ENCODE data around the gene SLC6A9.

Gene SLC6A9

DNA sequence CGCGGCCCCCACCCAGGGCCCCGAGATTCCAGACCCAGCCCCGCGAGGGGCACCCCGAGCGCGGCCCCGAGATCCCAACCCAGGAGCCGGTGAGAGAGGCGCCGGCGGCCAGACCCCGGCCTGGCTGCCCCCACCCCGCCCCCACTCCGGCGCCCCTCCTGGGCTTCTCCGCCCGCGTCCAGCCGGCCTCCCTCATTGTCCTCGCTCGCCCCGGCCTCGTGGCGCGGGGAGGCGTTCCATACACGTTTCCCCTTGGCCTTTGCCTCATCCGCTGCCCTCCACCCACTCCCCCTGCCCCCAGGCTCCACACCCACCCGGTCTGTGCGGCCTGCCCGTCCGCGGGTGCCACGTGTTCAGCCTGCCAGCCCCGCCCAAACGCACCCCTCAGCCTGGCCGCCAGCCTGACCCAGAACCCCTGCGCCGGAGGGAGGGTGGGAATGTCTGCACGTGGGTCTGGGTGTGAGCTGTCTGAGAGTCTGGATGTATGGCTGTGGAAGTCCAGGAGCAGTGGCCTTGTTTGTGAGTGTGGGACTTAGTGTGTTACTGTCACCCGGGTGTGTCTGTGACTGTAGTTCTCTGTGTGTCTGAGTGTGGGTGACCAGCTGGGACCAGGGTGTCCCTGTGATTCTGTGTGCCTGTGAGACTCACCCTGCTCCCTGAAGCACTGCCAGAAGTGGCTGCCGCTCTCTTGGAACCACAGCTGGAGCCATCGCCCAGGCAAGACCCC, 51.6 kb downstream of the SLC6A9 start:
- peak overlapping the region in 1 of 2 experiments; percentile 17 for H2BK12ac ChIP-seq (ENCODE audit: low read length in 2 of 2)
- H3K18ac ChIP-seq (ENCODE audit: low read depth in 1 of 2, low read length in 2 of 2): peak overlapping the region; percentile 48 to 86
- H4K91ac ChIP-seq (ENCODE audit: low read length): peak overlapping the region; percentile 31
- H3K4me2 ChIP-seq (ENCODE audit: low read length, poor library complexity, severe bottlenecking): peak overlapping the region; percentile 77
- peak; percentile 58 for DNase-seq
- no peak overlapping the region for H2AFZ ChIP-seq (ENCODE audit: low read depth, low read length)
- H3K9me3 ChIP-seq (ENCODE audit: control insufficient read depth, low read length): no peaks in the 10 kb centered on the region
- H3K4me1 ChIP-seq (ENCODE audit: control insufficient read depth, insufficient read depth, low read depth, low read length): peaks cover 52% of the 10 kb centered on the region
- peak overlapping the region; percentile 73 to 85 for H3K4me3 ChIP-seq (ENCODE audit: insufficient read depth in 1 of 2, low read depth in 1 of 2, low read length in 2 of 2)
- no peak overlapping the region for H4K8ac ChIP-seq (ENCODE audit: low read length)
- no peak overlapping the region for H2BK5ac ChIP-seq (ENCODE audit: low read depth, low read length, poor library complexity, severe bottlenecking)
- no peak overlapping the region for H2BK15ac ChIP-seq (ENCODE audit: low read depth, poor library complexity, severe bottlenecking)
- H3K9ac ChIP-seq (ENCODE audit: low read length): peak overlapping the region; percentile 85
- H3K23ac ChIP-seq (ENCODE audit: low read length in 2 of 2): no peak overlapping the region
- H3K79me1 ChIP-seq (replicated peaks; ENCODE audit: low read length, poor library complexity, severe bottlenecking): peaks cover 49% of the 10 kb centered on the region
- H3K27ac ChIP-seq (ENCODE audit: low read length, poor library complexity, severe bottlenecking): no peak overlapping the region
- H2BK120ac ChIP-seq (ENCODE audit: low read depth, low read length): peak overlapping the region; percentile 71
- H2AK5ac ChIP-seq (ENCODE audit: low read length, severe bottlenecking): no peak overlapping the region
- 4% methylated on average over 45 of the region's 45 CpGs for WGBS
- peak overlapping the region in 1 of 2 experiments; percentile 86 for H3K14ac ChIP-seq (ENCODE audit: low read length in 2 of 2)
- peak overlapping the region in 1 of 2 experiments; percentile 71 for H3K4ac ChIP-seq (ENCODE audit: low read depth in 1 of 2, low read length in 2 of 2)
- H3K36me3 ChIP-seq (ENCODE audit: control insufficient read depth in 1 of 2, insufficient read depth in 2 of 2, low read depth in 1 of 2, low read length in 2 of 2): peaks cover 39 to 65% of the 10 kb centered on the region in 2 experiments
- no peaks in the 10 kb centered on the region for H3K27me3 ChIP-seq (ENCODE audit: control insufficient read depth in 1 of 2, insufficient read depth in 1 of 2, low read length in 2 of 2)

GRCh38 chr1:43979261-43979527, 52.1 kb downstream of the SLC6A9 start:
- H4K91ac ChIP-seq (ENCODE audit: low read length): no peak overlapping the region
- peak overlapping the region; percentile 77 for H3K4me2 ChIP-seq (ENCODE audit: low read length, poor library complexity, severe bottlenecking)
- H3K4me3 ChIP-seq (ENCODE audit: insufficient read depth in 1 of 2, low read depth in 1 of 2, low read length in 2 of 2): peak overlapping the region; percentile 73 to 85
- H2BK15ac ChIP-seq (ENCODE audit: low read depth, poor library complexity, severe bottlenecking): no peak overlapping the region
- peaks cover 44% of the 10 kb centered on the region for H3K79me1 ChIP-seq (replicated peaks; ENCODE audit: low read length, poor library complexity, severe bottlenecking)
- peak overlapping the region in 1 of 2 experiments; percentile 52 for H3K4ac ChIP-seq (ENCODE audit: low read depth in 1 of 2, low read length in 2 of 2)
- H3K9me3 ChIP-seq (ENCODE audit: control insufficient read depth, low read length): no peaks in the 10 kb centered on the region
- no peak overlapping the region for H4K8ac ChIP-seq (ENCODE audit: low read length)
- no peak overlapping the region for H3K14ac ChIP-seq (ENCODE audit: low read length in 2 of 2)
- 0% methylated on average over 5 of the region's 45 CpGs for WGBS
- peaks cover 35 to 60% of the 10 kb centered on the region in 2 experiments for H3K36me3 ChIP-seq (ENCODE audit: control insufficient read depth in 1 of 2, insufficient read depth in 2 of 2, low read depth in 1 of 2, low read length in 2 of 2)
- H3K27me3 ChIP-seq (ENCODE audit: control insufficient read depth in 1 of 2, insufficient read depth in 1 of 2, low read length in 2 of 2): no peaks in the 10 kb centered on the region
- H3K4me1 ChIP-seq (ENCODE audit: control insufficient read depth, insufficient read depth, low read depth, low read length): peaks cover 55% of the 10 kb centered on the region
- H2AK5ac ChIP-seq (ENCODE audit: low read length, severe bottlenecking): no peak overlapping the region
- no peak overlapping the region for H3K27ac ChIP-seq (ENCODE audit: low read length, poor library complexity, severe bottlenecking)
- no peak overlapping the region for H3K23ac ChIP-seq (ENCODE audit: low read length in 2 of 2)
- peak overlapping the region; percentile 85 for H3K9ac ChIP-seq (ENCODE audit: low read length)
- no peak overlapping the region for H3K18ac ChIP-seq (ENCODE audit: low read depth in 1 of 2, low read length in 2 of 2)
- H2BK12ac ChIP-seq (ENCODE audit: low read length in 2 of 2): no peak overlapping the region
- no peak overlapping the region for H2AFZ ChIP-seq (ENCODE audit: low read depth, low read length)
- no peak for DNase-seq
- peak overlapping the region; percentile 71 for H2BK120ac ChIP-seq (ENCODE audit: low read depth, low read length)
- no peak overlapping the region for H2BK5ac ChIP-seq (ENCODE audit: low read depth, low read length, poor library complexity, severe bottlenecking)

DNA sequence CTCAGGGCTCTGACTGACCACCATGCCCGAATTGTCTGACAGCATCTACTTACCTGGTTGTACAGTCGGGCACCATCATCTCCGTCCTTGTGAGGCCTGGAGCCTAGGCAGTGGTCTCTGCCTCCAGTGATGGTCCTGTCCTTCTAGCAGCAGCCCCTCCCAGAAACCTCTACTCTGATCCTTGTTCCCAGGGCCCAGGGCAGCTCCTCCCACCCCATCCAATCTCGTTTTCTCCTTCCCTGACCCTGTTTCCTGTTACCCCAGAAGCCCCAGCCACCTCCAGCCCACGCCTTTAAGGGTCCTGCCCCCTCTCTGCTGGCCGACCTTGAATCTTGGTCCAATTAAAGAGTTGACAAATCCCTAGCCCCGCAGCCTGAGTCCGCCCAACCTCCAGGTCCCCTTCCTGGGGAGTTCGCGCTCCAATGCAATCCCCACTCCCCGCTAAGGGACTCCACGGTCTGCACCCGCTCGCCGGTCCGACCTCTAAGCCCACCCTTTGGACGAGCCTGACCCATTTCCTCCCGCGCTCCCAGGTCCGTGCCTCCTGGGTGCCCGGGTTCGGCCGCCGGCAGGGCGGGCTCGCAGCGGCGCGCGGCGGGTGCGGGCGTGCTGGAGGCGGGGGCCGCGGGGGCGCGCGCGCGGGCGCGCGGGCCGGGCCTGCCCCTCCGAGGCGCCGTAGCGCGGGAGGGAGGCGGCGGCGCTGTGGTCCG, 52.6 kb downstream of the SLC6A9 start, which contains the start of gene B4GALT2:
TSS of gene B4GALT2 (plus strand) at position 660 of the 710 bp plus-strand sequence. CDS start 1,951 bp downstream, outside the sequence.
- Histone ChIP-seq H4K91ac (ENCODE audit: low read length) (peak within 1 kb of the TSS; percentile 31), H2AFZ (ENCODE audit: low read depth, low read length) (peak within 1 kb of the TSS; percentile 16), H3K9ac (ENCODE audit: low read length) (peak within 1 kb of the TSS; percentile 86), H3K4me2 (ENCODE audit: low read length, poor library complexity, severe bottlenecking) (peak within 1 kb of the TSS; percentile 81), H4K8ac (ENCODE audit: low read length) (peak within 1 kb of the TSS; percentile 50), H3K23ac (ENCODE audit: low read length in 2 of 2) (peak within 1 kb of the TSS in 1 of 2 experiments; percentile 19), H3K79me1 (replicated peaks; ENCODE audit: low read length, poor library complexity, severe bottlenecking) (peaks cover 44% of the 10 kb centered on the region), H3K18ac (ENCODE audit: low read depth in 1 of 2, low read length in 2 of 2) (peak within 1 kb of the TSS; percentile 48 to 86), H3K27me3 (ENCODE audit: control insufficient read depth in 1 of 2, insufficient read depth in 1 of 2, low read length in 2 of 2) (no peaks in the 10 kb centered on the region), H2BK120ac (ENCODE audit: low read depth, low read length) (peak within 1 kb of the TSS; percentile 71), H3K14ac (ENCODE audit: low read length in 2 of 2) (peak within 1 kb of the TSS in 1 of 2 experiments; percentile 86), H2BK5ac (ENCODE audit: low read depth, low read length, poor library complexity, severe bottlenecking) (no peak within 1 kb of the TSS), H3K4me1 (ENCODE audit: control insufficient read depth, insufficient read depth, low read depth, low read length) (peaks cover 57% of the 10 kb centered on the region), H2BK15ac (ENCODE audit: low read depth, poor library complexity, severe bottlenecking) (peak within 1 kb of the TSS; percentile 29), H3K9me3 (ENCODE audit: control insufficient read depth, low read length) (no peaks in the 10 kb centered on the region), H2AK5ac (ENCODE audit: low read length, severe bottlenecking) (no peak within 1 kb of the TSS), H3K27ac (ENCODE audit: low read length, poor library complexity, severe bottlenecking) (no peak within 1 kb of the TSS), H2BK12ac (ENCODE audit: low read length in 2 of 2) (peak within 1 kb of the TSS in 1 of 2 experiments; percentile 17), H3K4me3 (ENCODE audit: insufficient read depth in 1 of 2, low read depth in 1 of 2, low read length in 2 of 2) (peak within 1 kb of the TSS; percentile 73 to 85), H3K4ac (ENCODE audit: low read depth in 1 of 2, low read length in 2 of 2) (peak within 1 kb of the TSS; percentile 18 to 71), H3K36me3 (ENCODE audit: control insufficient read depth in 1 of 2, insufficient read depth in 2 of 2, low read depth in 1 of 2, low read length in 2 of 2) (peaks cover 33 to 55% of the 10 kb centered on the region in 2 experiments)
- no peak for DNase-seq
- WGBS: 11% methylated on average over 22 of the region's 54 CpGs

GRCh38 chr1:43978264-43978550, 53.1 kb downstream of the SLC6A9 start:
- Histone ChIP-seq H3K9ac (ENCODE audit: low read length) (peak overlapping the region; percentile 86), H4K8ac (ENCODE audit: low read length) (no peak overlapping the region), H3K4me1 (ENCODE audit: control insufficient read depth, insufficient read depth, low read depth, low read length) (peaks cover 57% of the 10 kb centered on the region), H3K23ac (ENCODE audit: low read length in 2 of 2) (no peak overlapping the region), H2BK5ac (ENCODE audit: low read depth, low read length, poor library complexity, severe bottlenecking) (no peak overlapping the region), H2AFZ (ENCODE audit: low read depth, low read length) (no peak overlapping the region), H2AK5ac (ENCODE audit: low read length, severe bottlenecking) (no peak overlapping the region), H3K27me3 (ENCODE audit: control insufficient read depth in 1 of 2, insufficient read depth in 1 of 2, low read length in 2 of 2) (no peaks in the 10 kb centered on the region), H3K36me3 (ENCODE audit: control insufficient read depth in 1 of 2, insufficient read depth in 2 of 2, low read depth in 1 of 2, low read length in 2 of 2) (peaks cover 38 to 50% of the 10 kb centered on the region in 2 experiments), H3K4me3 (ENCODE audit: insufficient read depth in 1 of 2, low read depth in 1 of 2, low read length in 2 of 2) (peak overlapping the region; percentile 15 to 81), H3K79me1 (replicated peaks; ENCODE audit: low read length, poor library complexity, severe bottlenecking) (peaks cover 43% of the 10 kb centered on the region), H2BK12ac (ENCODE audit: low read length in 2 of 2) (no peak overlapping the region), H3K4me2 (ENCODE audit: low read length, poor library complexity, severe bottlenecking) (no peak overlapping the region), H3K18ac (ENCODE audit: low read depth in 1 of 2, low read length in 2 of 2) (no peak overlapping the region), H2BK120ac (ENCODE audit: low read depth, low read length) (no peak overlapping the region), H2BK15ac (ENCODE audit: low read depth, poor library complexity, severe bottlenecking) (no peak overlapping the region), H3K4ac (ENCODE audit: low read depth in 1 of 2, low read length in 2 of 2) (no peak overlapping the region), H3K27ac (ENCODE audit: low read length, poor library complexity, severe bottlenecking) (no peak overlapping the region), H4K91ac (ENCODE audit: low read length) (no peak overlapping the region), H3K14ac (ENCODE audit: low read length in 2 of 2) (no peak overlapping the region), H3K9me3 (ENCODE audit: control insufficient read depth, low read length) (no peaks in the 10 kb centered on the region)
- no peak for DNase-seq
- 78% methylated on average over 5 of the region's 5 CpGs for WGBS

Measured in mesenchymal stem cell (in vitro differentiated cells and primary cell).